NOMO-1 treated with dmso at 0.1 percent for 144 hours (cell line): ENCODE measurements around the gene TBC1D22A.
"Not testable (repeated sequence)": the region's sequence is repeated elsewhere in the genome, so short reads cannot be mapped to it uniquely, and the experiment has no call there.

Experiments
- DNase-seq: peaks from one replicate; lab custom pipeline; 2025; ENCODE audit not compliant: unreplicated experiment; lab: John Stamatoyannopoulos, UW

Gene TBC1D22A

DNA sequence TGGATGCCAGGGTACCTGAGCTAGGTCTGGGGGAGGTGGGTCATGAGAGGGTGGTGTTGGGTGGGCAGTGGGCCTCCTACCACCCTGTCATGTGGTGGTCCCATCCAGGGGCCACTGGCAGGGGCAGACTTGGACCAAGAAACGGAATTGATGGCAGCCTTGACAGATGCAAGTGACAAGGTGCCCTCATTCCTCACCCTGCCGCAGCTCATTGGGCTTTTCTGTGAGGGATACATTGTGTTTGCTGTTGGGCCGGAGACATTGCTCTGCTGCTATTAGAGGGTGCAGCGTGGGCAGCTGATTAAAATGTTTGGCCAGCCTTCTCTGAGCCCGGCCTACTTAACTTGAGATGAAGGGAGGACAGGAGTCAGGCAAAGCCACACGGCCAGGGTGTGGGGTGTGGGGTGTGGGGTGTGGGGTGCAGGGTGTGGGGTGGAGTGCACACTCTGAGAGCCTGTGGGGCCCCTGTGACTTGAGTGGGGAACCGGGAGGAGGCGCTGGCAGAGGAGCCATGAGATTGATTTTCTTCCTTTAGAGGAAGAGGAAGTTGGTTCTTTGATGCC lies 351.5 kb downstream of the TBC1D22A start:
- DNase-seq = no peak

DNA sequence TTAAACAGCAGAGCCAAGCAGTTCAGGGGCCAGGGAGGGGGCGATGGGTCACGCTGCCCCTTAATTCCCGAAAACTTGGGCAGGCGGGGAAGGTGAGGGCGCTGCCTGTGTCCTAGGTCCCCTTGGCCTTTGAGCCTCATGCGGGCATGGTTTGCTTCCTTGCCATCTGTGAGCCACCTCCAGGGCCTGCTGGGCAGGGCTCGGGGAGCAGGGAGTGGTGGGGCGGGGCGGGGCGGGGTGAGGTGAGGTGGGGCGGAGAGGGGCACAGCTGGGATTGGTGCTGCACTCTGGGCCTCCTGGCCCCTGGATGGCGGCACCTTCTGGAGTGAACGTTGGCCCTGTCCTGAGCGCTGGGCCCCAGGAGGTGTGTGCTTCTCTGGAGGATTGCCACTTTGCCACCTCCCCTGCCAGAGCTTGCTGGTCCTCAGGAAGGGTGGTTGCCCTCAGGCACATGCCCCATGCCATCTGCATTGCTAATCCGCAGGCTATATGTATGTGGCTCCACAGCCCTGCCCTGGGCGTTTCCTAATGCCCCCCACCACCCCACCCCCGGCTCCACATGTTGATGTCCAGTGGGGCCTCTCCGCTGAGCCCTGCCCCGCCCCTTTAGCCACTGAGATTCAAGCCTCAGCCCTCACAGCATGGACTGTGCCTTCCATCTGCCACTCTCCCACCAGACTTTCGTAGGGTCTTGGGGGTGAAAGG lies 352.5 kb downstream of the TBC1D22A start:
- no peak for DNase-seq

DNA sequence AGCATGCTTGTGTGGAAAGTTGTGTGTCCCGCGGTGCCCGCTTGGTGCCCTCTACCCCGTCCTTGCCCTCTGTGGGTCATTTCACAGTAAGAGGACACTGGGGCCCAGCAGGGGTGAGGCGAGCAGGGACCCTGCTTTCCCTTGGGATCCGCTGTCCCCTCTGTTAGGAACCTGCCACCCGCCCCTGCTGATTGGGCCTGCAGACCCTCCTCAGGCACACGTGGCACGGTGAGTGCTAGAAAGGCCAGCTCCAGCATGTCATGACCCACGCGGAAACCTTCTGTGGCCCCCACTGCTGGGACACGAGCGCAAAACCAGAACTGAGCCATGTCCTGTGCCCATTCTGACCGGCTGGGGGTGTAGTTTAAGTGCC lies 353.1 kb downstream of the TBC1D22A start:
- no peak for DNase-seq

DNA sequence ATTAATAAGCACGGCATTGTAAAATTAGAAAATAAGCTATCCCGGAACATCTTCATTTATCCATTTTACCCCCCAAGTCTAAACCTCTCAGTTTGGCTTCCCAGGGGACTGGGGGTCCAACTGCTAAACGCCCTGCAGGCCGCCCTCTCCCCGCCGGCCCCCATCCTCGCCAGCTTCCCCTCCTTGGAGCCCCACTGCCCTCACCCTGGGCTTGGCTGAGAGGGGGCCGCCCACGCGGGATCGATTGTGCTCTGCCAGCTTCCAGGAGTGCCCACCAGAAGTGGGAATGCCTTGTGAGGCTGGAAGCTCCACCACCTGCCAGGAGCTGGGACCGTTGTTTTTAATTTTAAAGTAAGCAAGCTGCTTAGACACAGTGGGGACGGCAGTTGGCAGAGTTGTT lies 353.5 kb downstream of the TBC1D22A start:
- DNase-seq = no peak

DNA sequence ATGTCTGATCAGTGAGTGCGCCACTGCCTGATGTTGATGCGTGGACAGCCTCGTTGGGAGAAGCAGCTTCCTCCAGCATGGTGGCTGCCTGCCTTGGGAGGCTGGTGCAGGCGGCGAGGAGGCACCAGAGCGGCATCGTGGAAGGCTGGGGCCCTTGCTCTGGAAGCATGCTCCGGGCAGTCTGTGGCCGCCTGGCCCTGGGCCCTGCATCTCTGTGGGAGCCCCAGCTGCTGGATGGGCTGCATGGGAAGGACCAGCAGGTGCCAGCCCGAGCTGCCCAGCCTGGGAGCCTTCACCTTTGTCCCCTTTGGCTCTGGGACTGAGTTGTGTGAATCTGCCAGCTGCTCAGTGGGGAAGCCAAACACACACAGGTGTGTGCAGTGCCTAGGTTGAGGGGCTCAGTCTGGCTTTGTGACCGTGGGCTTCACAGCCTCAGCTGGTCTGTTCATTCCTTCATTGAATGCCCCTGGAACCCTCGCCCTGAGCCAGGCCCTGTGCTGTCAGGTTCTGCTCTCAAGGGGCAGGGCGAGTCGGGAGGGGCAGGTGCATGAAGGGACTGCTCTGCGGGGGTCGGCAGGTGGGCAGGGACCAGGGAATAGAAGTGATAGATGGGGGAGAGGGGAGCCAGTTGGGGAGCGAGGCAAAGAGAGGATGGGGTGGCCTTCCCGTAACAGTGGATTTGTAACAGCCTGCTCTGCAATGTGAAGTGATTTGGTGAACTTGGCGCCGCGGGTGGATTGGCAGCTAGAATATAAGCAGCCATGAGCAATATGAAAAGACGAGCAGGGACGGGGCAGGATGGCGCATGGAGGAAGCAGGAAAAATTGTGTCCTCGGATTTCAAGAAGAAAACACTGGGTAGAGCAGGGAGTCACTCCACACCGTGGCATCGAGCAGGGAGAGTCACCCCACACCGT lies 354.2 kb downstream of the TBC1D22A start:
- DNase-seq = no peak

DNA sequence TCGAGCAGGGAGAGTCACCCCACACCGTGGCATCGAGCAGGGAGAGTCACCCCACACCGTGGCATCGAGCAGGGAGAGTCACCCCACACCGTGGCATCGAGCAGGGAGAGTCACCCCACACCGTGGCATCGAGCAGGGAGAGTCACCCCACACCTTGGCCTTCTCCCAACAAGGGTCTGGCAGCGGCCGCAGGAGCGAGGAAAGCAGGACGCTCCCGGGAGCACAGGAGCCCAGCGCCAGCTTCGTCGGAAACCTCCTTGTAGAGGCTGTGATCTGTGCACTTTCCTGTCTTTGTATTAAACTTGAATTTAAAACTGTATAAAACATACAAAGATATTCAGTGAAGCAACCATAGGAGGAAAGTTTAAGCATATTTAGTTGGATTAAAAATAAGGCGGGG lies 355.0 kb downstream of the TBC1D22A start:
- not testable (repeated sequence) for DNase-seq

DNA sequence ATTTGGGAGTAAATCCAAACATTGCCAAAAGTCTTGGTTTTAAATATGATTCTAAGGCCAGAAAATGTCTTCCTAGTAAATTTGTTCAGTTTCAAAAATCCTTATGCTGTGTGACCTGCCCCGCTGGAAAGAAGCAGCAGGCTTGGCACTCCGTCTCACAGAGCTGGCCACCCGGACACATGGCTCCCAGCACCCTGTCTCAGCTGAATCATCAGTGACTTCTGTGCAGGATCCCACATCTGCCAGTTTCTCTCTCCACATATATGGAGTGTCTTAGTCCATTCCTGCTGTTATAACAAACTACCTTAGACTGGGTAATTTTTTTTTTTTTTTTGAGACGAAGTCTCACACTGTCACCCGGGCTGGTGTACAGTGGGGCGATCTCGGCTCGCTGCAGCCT lies 356.7 kb downstream of the TBC1D22A start:
- DNase-seq = no peak

DNA sequence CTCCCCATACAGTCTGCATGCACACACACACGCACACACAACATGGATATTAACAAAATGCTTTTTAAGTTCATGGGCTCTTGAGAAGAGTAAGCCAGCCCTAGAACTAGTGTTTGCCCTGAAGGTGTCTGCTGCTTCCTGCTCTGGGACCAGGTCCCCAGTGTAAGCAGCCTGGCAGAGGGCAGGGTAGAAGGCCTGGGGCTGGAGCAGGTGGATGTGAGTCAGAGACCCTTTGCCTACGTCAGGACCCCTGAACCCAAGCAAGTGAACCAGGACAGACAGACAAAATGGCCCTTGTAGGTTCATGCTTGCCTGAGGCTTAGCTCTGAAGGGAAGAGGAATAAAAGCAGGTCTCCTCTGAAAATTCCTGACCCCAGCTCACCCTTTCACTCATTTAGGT lies 357.9 kb downstream of the TBC1D22A start:
- no peak for DNase-seq

DNA sequence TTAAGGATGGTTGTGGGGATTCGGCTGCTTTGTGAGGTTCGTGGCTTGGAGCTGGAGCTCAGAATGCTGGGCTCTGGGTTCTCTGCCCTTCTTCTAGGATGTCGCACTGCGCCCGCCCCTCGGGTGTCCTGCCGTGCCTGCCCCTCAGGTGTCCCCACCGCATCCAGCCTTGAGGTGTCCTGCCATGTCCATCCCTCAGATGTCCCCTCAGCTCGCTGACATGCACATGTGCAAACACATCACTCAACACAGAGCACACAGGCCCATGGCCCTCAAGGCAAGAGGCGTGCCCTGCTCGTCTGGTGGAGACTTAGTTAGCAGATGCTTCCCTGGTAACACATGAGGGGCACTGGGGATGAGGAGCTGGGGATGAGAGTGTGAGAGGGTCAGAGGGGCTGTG lies 359.3 kb downstream of the TBC1D22A start:
- DNase-seq = no peak

DNA sequence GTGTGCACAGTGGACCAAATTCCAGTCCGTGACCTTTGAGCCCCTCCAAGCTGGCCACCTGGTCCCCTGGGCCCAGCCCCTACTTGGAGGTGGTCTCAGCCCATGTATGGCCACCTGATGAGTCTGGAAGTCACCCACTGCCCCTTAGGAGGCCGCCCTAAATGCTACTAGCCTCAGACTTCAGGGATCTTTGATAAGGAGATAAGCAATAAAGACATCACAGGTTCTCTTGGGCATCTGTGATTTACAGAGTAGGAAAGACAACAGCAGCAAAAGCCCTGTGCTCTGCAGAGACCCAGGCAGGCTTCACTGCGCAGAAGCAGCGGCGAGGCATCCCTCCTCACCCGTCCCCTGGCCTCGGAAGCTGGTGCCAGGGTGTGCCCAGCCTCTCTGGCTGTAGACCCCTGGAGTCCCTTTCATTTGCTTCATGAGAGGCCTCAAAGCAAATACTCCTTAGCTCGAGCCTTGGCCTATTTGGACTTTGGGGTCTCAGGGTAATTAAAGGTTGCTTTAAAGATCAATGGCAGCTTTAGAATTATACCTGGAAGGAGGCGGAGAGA lies 360.1 kb downstream of the TBC1D22A start:
- no peak for DNase-seq

DNA sequence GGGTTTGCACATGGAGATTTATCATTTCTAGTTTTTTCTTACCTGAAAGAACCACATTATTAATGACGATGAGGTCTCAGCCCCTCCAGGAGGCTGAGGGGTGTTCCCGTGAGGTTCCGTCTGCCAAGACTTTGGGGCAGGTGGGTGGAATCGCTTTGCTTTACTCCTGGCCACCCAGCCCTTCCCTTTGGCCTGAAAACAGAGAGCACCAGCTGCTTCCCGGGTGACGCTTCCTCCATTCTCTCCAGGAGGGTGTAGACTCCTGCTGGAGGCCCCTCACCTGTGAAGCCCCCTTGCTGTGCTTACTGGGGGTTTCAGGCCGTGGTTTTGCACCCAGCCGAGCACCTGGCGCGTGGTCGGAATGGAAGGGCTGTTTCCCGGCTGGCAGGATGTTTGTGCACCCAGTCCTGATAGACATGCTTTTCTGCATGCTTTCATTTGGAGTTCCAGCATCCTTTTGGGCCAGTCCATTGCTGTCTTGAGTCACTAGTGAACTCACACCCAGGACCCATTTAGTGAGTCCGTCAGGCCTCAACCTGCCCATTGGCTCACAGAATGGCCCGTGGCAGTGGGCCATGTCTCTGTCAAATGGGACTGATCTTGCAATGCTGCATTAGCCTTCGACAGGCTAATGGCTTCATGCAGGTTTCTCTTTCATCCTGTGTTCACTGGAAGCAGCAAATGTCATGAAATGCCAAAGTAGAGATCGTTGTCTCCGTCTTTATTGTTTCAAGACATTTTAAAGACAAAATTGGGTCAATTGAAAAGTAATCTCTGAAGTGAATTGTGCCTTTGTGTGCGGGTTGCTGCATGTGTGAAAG lies 360.8 kb downstream of the TBC1D22A start:
- no peak for DNase-seq

DNA sequence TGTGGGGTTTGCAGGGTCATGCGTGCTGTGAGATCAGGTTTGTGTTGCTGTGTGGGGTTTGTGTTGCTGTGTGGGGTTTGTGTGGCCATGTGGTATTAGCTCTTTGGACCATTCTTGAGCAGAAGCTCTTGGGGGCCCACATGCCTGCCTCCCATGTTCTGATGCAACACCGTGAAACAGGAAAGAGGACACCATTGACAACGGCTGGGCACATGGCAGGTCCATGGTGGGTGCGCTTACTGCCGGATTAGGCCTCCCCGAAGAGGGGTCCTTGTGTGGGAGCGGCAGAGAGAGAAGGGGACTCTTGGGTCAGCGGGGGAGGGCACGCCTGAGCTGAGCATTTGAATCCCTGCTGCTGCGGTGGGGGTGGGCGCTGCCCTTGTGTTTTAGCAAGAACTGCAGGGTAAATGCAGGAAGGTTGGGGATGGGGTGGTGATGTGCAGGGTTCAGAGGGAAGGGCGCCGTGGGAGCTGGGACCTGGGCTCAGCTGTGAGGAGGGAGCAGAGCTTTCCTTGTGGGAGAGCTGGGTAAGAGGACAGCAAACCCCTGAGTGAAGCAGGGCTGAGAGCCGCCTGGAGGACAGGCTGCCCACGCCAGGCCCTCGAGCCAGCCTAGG lies 361.5 kb downstream of the TBC1D22A start:
- no peak for DNase-seq

DNA sequence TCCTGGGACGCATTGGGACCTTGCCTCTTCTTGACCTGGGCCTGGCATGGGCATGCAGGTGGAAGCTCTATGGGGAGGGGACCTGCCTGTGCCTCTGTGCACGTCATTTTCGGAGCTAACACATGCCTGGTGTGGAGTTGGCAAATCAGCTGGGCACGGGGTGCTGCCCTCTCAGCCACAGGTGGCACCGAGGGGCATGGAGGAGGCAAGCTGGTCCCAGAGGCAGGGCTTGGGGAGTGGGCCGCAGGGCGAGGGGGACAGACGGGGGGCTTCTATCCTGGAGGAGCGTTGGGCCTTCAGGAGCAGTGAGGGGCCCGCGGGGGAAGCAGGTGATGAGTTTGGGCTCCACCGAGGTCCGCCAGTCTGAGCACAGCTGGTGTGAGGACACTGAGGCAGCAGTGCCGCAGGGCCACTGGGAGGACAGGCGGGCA lies 362.0 kb downstream of the TBC1D22A start:
- DNase-seq = no peak

DNA sequence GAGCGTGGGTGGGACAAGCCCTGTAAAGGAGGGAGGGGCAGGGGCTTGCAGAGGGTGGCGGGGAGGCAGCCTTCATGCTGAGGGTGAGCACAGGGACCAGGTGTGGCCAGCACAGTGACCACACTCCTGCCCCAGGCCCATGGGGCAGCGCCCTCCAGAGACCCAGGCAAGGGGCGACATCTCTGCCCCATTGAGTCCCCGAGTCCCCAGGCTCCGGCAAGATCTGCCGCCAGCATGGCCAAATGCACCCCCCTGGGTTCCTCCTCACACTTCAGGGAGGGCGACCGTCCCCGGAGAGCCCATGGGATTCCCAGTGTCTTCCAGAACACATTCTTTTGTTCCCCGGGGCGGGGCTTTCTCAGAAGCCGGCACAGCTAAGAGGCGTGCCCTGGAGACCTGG lies 362.5 kb downstream of the TBC1D22A start:
- no peak for DNase-seq

DNA sequence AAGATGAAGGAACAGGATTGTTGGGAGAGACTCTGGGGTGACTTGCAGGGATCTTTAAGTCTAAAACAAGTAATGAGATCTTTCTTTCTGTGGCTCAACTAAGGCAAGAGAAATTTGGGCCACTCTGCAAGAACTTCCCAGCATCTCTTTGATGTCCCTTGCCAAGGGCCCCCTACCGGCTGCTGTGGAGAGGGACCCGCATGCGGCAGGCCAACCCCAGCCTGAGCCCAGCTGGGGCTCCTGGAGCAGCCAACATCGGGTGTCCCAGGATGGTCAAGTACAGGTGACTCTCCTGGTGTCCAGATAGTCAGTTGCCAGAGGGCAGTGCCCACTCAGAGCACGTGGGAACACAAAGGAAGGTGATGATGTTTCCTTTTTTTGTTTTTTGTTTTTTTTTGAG lies 363.2 kb downstream of the TBC1D22A start:
- no peak for DNase-seq

DNA sequence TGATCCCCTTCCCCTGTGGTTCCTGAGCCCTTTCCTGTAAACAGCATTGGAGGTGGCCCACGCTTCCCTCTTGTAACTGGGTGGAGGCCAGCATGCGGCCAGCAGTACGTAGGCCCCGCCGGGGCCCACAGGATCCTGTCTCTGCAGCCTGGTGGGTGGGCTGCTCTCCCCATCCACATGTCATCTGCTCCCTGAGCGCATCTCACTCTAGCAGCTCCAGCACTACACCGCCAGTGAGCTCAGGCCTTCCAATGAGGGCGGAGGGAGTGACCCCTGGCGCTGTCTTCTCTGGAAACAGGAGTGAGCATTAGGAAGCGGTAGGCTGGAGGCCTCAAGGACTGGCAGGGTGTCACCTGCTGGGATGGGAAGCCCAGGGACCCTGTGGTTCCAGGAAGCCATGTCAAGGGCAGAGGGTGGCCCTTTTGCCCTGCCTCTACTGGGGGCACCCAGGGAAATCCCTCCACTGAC lies 363.9 kb downstream of the TBC1D22A start:
- no peak for DNase-seq

DNA sequence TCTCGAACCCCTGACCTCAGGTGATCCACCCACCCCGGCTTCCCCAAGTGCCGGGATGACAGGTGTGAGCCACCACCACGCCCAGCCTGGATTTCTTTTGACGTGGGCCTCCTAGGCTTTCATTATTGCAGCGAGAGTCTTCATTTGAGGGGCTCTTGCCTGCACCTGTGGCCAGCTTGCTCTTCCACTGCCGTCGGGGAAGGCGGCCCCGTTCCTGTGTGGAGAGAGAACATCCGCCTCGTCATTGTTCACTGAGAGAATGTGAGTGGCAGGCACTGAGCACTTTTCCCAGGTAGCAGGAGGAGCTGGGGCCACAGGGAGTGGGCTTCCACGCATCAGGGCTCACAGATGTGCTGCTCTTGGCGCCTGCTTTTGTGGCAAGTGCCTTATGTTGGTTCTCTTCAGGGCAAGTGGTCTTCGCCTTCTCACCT lies 365.0 kb downstream of the TBC1D22A start:
- no peak for DNase-seq

DNA sequence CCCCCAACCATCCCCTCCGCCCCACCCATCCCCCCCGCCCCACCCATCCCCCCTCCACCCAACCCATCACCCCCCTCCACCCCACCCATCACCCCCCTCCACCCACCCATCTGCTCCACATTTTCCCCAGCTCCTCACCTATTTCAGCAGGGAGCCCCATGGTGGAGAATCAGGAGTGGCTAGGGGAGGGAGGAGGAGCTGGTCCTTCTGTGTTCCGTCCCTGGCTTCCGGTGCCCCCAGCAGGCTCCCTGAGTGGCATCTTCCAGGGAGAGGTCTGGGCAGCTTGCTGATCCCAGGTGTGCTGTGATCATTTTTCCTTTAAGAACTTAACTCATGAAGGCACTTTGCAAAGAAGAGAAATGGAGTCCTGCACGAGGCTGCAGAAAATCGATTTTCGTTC lies 365.8 kb downstream of the TBC1D22A start:
- DNase-seq = no peak

DNA sequence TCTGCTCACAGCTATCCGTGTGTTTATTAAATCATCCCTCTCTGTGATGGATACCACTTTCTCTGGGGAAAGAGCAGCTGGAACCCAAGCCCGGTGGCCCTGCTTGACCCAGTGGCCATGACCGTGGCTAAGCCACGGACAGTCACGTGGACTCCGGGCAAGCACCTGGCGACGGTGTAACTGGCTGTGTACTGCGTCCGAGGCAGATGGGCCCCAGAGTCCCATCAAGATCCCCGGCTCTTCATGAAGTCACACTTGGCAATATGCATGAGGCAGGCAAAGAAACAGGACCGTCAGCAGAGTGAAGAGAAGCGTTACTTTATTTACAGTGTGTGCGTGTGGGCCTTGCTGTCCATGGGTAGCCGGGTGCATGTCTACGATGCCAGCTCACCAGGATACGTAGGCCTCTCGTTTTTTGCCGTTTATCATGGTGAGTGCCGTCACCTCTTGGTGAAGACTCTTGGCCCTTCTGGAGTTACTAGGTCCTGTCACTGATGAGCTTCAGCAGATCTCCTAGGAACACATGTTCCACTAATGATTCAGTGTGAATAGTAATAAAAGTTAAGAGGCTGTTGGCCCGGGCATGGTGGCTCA lies 366.3 kb downstream of the TBC1D22A start:
- DNase-seq = no peak
